CD14-positive monocyte (primary cell): ENCODE results near the gene FAM13C. TPM values are rescaled to one million over a fixed set of nuclear protein-coding genes. Genes with fewer than 3 reads are reported as not detected.

Experiments
- DNase-seq, 3 donors: peaks; one replicate each; pipeline ENCODE4 v3.0.0-alpha.2; 2011 to 2022
- H2AFZ ChIP-seq: 2 replicates; pipeline ENCODE4 v1.6.0; 2012; ENCODE audit warnings: mild to moderate bottlenecking, low read depth, low read length, inconsistent platforms; ENCODE audit not compliant: insufficient read depth, poor library complexity, severe bottlenecking
- H3K27ac ChIP-seq, 2 donors: 1 replicate in 1 of 2; 2 replicates in 1 of 2; pipeline ENCODE4 v1.5.1; 2012 to 2013; ENCODE audit warnings: low read length in 2 of 2, control low read depth in 1 of 2, inconsistent platforms in 1 of 2, low read depth in 1 of 2, mild to moderate bottlenecking in 1 of 2
- H3K27me3 ChIP-seq, 2 donors: one replicate each; pipeline versions ENCODE4 v1.6.0 to v1.6.1; 2011 to 2013; ENCODE audit warnings: low read length in 2 of 2; ENCODE audit not compliant: control insufficient read depth in 2 of 2, insufficient read depth in 2 of 2
- H3K36me3 ChIP-seq, 2 donors: replicated peaks in 1 of 2; 1 replicate in 1 of 2; 2 replicates in 1 of 2; pipeline versions ENCODE4 v1.5.1 to v1.6.1; 2012 to 2013; ENCODE audit warnings: low read length in 2 of 2, control low read depth in 1 of 2, inconsistent platforms in 1 of 2, mild to moderate bottlenecking in 1 of 2; ENCODE audit not compliant: insufficient read depth in 2 of 2, control insufficient read depth in 1 of 2
- H3K4me1 ChIP-seq, 2 donors: 1 replicate in 1 of 2; 2 replicates in 1 of 2; pipeline versions ENCODE4 v1.5.1 to v1.6.1; 2012 to 2013; ENCODE audit warnings: low read length in 2 of 2, control low read depth in 1 of 2, inconsistent platforms in 1 of 2, mild to moderate bottlenecking in 1 of 2, moderate library complexity in 1 of 2; ENCODE audit not compliant: insufficient read depth in 2 of 2, control insufficient read depth in 1 of 2
- H3K4me2 ChIP-seq: replicated peaks from 2 replicates; pipeline ENCODE3; 2012; ENCODE audit warnings: low read length, moderate library complexity, mild to moderate bottlenecking; ENCODE audit not compliant: poor library complexity, severe bottlenecking; ENCODE audit errors: extremely low read depth
- H3K4me3 ChIP-seq, 3 experiments: fragments of 200-600 bp in 1 of 3; sonication (generic) in 1 of 3; replicated peaks in 1 of 3; 1 replicate in 2 of 3; 2 replicates in 1 of 3; pipeline ENCODE4 v1.5.1; 2011 to 2013; ENCODE audit warnings: low read length in 3 of 3, mild to moderate bottlenecking in 3 of 3, control low read depth in 2 of 3, low read depth in 2 of 3, inconsistent platforms in 1 of 3, moderate library complexity in 1 of 3
- H3K79me2 ChIP-seq: 2 replicates; pipeline ENCODE4 v1.6.0; 2012; ENCODE audit warnings: mild to moderate bottlenecking, control low read depth, inconsistent platforms, low read length, moderate library complexity; ENCODE audit not compliant: insufficient read depth
- H3K9ac ChIP-seq: 2 replicates; pipeline ENCODE4 v1.6.0; 2017; ENCODE audit warnings: low read length, mild to moderate bottlenecking; ENCODE audit not compliant: insufficient read depth, poor library complexity, severe bottlenecking
- H3K9me3 ChIP-seq, 2 donors: replicated peaks in 1 of 2; 1 replicate in 1 of 2; 2 replicates in 1 of 2; pipeline versions ENCODE4 v1.5.1 to v1.6.1; 2012 to 2013; ENCODE audit warnings: low read length in 2 of 2, control low read depth in 1 of 2; ENCODE audit not compliant: control insufficient read depth in 1 of 2, insufficient read depth in 1 of 2
- H4K20me1 ChIP-seq: 2 replicates; pipeline ENCODE4 v1.6.0; 2012; ENCODE audit warnings: mild to moderate bottlenecking, low read length, control low read depth, moderate library complexity; ENCODE audit not compliant: insufficient read depth
- H3K27ac Mint-ChIP-seq, 7 donors: one replicate each; pipeline ENCODE4 v1.8.0; 2020; ENCODE audit warnings: mild to moderate bottlenecking in 7 of 7, mixed read lengths in 7 of 7, moderate library complexity in 6 of 7, inconsistent platforms in 2 of 7
- H3K27me3 Mint-ChIP-seq, 3 donors: one replicate each; pipeline ENCODE4 v1.8.0; 2021 to 2022; ENCODE audit warnings: low read depth in 3 of 3, mild to moderate bottlenecking in 3 of 3, mixed read lengths in 3 of 3, moderate library complexity in 3 of 3, inconsistent platforms in 1 of 3
- H3K36me3 Mint-ChIP-seq, 2 donors: one replicate each; pipeline ENCODE4 v1.8.0; 2020; ENCODE audit warnings: mixed read lengths in 2 of 2, inconsistent platforms in 1 of 2, mild to moderate bottlenecking in 1 of 2
- H3K4me1 Mint-ChIP-seq: one replicate; pipeline ENCODE4 v1.8.0; 2020; ENCODE audit warnings: mild to moderate bottlenecking, mixed read lengths
- H3K4me3 Mint-ChIP-seq, 2 donors: one replicate each; pipeline ENCODE4 v1.8.0; 2020; ENCODE audit warnings: mild to moderate bottlenecking in 2 of 2, mixed read lengths in 2 of 2, moderate library complexity in 1 of 2
- H3K9me3 Mint-ChIP-seq, 7 donors: one replicate each; pipeline ENCODE4 v1.8.0; 2020 to 2022; ENCODE audit warnings: mixed read lengths in 7 of 7, mild to moderate bottlenecking in 6 of 7, moderate library complexity in 6 of 7, inconsistent platforms in 2 of 7
- WGBS: methylation state at CpG from one replicate; pipeline ENCODE4 v1.1.5; 2013; ENCODE audit warnings: missing lambda C conversion rate; ENCODE audit not compliant: insufficient coverage; 5-methylcytosine and 5-hydroxymethylcytosine counted together
- intact Hi-C, 2 donors: fragments of 100-400 bp; cut with micrococcal nuclease; formaldehyde crosslinking; loops; one replicate each; pipeline versions ENCODE4 v1.15.0 to v1.15.1; 2023
- polyA plus RNA-seq, 3 donors: library from polyadenylated mRNA; depleted of rRNA in 1 of 3; unstranded in 2 of 3; stranded (reverse) in 1 of 3; fragments of 300-500 nt in 2 of 3; fragments of >200 nt in 1 of 3; fragmentation: Illumina TruSeq in 2 of 3; gene quantifications; 1 replicate in 2 of 3; 2 replicates in 1 of 3; pipeline ENCODE4 v1.2.3, GENCODE V29; 2012 to 2021
- TF ChIP-seq, protein P1 (sequence below): fragments of 200-600 bp; IDR thresholded peaks from one replicate; pipeline ENCODE4 v1.8.0; 2022; ENCODE audit warnings: antibody characterized with exemption, mild to moderate bottlenecking

FAM13C gene
- polyA plus RNA-seq, 3 donors = not detected

DNA sequence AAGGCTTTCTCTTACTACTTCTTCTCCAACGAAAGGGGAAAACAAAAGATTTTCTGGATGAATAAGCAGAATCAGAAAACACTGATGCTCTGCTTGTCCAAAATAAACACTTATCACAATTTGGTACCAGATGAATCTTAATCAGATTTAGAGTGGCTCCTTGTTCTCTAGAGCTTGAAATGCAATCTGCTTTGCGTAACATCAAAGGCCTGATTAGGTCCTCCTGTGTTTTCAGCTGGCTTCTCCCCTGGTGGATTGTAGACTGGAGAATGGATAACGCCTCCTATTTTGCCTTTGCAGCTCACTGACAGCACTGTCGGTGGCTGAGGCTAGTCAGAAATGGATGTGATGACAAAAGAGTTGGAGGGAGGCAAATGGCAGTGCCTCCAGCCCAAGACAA is 91.2 kb downstream of the FAM13C start:
- Histone ChIP-seq H3K79me2 (no peaks in the 10 kb centered on the region), H3K4me3 (no peak overlapping the region), H3K27ac (no peak overlapping the region), H2AFZ (no peak overlapping the region), H3K4me2 (no peak overlapping the region), H3K36me3 (no peaks in the 10 kb centered on the region), H3K4me1 (no peaks in the 10 kb centered on the region), H3K27me3 (no peaks in the 10 kb centered on the region), H3K9me3 (no peaks in the 10 kb centered on the region), H3K9ac (no peak overlapping the region), H4K20me1 (no peaks in the 10 kb centered on the region)
- intact Hi-C loops = no loop called here
- no peak overlapping the region for H3K4me3 Mint-ChIP-seq
- peaks cover 0 to 3% (median 2%) of the 10 kb centered on the region in 3 donors for H3K27me3 Mint-ChIP-seq
- H3K9me3 Mint-ChIP-seq = peaks cover 0 to 3% (median 2%) of the 10 kb centered on the region in 7 donors
- no peak overlapping the region for H3K27ac Mint-ChIP-seq
- TF ChIP-seq, protein P1, sequence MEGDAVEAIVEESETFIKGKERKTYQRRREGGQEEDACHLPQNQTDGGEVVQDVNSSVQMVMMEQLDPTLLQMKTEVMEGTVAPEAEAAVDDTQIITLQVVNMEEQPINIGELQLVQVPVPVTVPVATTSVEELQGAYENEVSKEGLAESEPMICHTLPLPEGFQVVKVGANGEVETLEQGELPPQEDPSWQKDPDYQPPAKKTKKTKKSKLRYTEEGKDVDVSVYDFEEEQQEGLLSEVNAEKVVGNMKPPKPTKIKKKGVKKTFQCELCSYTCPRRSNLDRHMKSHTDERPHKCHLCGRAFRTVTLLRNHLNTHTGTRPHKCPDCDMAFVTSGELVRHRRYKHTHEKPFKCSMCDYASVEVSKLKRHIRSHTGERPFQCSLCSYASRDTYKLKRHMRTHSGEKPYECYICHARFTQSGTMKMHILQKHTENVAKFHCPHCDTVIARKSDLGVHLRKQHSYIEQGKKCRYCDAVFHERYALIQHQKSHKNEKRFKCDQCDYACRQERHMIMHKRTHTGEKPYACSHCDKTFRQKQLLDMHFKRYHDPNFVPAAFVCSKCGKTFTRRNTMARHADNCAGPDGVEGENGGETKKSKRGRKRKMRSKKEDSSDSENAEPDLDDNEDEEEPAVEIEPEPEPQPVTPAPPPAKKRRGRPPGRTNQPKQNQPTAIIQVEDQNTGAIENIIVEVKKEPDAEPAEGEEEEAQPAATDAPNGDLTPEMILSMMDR = no peak
- 67% methylated on average over 1 of the region's 4 CpGs for WGBS
- H3K4me1 Mint-ChIP-seq = no peaks in the 10 kb centered on the region
- no peak for DNase-seq
- H3K36me3 Mint-ChIP-seq = no peaks in the 10 kb centered on the region

GRCh38 chr10:59270492-59270891 is 91.9 kb downstream of the FAM13C start:
- no peaks in the 10 kb centered on the region for H3K36me3 Mint-ChIP-seq

More at GRCh38 chr10:59270492-59270891, 91.9 kb downstream of the FAM13C start:
- no peak overlapping the region for H3K4me3 ChIP-seq
- H3K36me3 ChIP-seq = no peaks in the 10 kb centered on the region
- Mint-ChIP-seq H3K4me3 (no peak overlapping the region), H3K9me3 (peaks cover 0 to 3% (median 2%) of the 10 kb centered on the region in 7 donors), H3K27me3 (peaks cover 0 to 3% (median 2%) of the 10 kb centered on the region in 3 donors), H3K4me1 (no peaks in the 10 kb centered on the region), H3K27ac (no peak overlapping the region)
- H3K4me1 ChIP-seq = no peaks in the 10 kb centered on the region
- TF ChIP-seq, protein P1 = no peak
- no peak overlapping the region for H3K4me2 ChIP-seq
- H3K9me3 ChIP-seq = no peaks in the 10 kb centered on the region
- intact Hi-C loops = no loop called here
- no peak overlapping the region for H3K27ac ChIP-seq
- no peaks in the 10 kb centered on the region for H4K20me1 ChIP-seq
- DNase-seq = no peak
- H2AFZ ChIP-seq = no peak overlapping the region
- H3K9ac ChIP-seq = no peak overlapping the region
- no peaks in the 10 kb centered on the region for H3K79me2 ChIP-seq
- no peaks in the 10 kb centered on the region for H3K27me3 ChIP-seq
- 100% methylated on average over 1 of the region's 3 CpGs for WGBS
